HG03520 (cell line): Measurements from ENCODE around the gene LRRN4CL.
"Not testable (repeated sequence)": the region's sequence is repeated elsewhere in the genome, so short reads cannot be mapped to it uniquely, and the experiment has no call there.

Experiments used
- ATAC-seq: cut with Tn5 transposase; IDR thresholded peaks from one replicate; pipeline ENCODE4 v1.9.1; 2021; ENCODE audit warnings: mild to moderate bottlenecking, moderate library complexity; ENCODE audit not compliant: unreplicated experiment

The LRRN4CL gene

DNA sequence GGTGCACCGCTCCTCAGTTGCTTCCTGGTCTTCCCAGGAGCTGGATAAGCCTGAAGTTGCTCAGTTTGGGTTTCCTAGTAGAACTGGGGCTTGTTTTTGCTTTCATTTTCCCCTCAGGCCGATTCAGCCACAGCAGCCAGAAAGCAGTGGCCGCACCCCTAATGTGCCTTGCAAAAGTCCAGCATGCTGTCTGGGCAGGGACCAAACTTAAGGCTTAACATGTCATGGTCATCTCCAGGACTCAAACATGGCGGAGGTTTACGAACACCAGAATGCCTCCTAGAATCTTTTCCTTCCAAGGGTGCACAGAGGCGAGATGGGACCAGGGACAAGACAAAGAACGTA, 20.6 kb upstream of the LRRN4CL start:
- ATAC-seq, result no peak

DNA sequence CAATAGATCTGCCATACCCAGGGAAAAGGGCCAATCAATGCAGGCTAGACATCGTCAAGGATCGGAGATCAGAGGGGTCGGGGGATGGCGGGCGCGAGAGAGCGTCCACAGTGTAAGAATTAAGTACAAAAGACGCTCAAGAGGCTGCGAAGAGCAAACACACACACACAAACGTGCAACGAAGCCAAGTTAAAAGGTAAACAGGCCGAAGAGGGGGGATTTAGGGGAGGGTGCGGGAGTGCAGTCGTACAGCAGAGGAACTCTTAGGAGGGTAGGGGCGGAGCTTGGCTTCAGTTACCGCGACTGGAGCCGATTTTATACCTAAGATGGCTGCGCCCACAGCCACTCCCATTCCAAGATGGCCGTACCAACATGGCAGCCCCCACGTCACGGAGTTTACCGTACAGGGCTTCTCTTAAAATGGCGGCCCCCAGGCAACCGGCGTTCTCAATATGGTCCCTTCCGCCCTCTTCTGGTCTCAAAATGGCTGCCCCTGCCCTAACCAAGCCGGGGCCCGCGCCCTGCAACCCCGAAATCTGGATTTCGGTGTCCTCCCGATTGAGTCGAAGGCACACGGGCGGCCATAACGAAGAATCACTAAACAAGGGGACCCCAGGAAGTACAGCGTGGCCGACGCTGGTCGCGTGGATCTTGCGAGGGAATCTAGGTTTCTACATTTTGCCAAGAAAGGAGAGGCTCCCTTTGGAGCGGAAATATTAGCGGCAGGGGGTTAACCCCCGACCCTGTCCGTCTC, 20.1 kb upstream of the LRRN4CL start:
- peak; percentile 66 for ATAC-seq

- no peak for ATAC-seq
Measured at GRCh38 chr11:62708793-62709192, 19.5 kb upstream of the LRRN4CL start.

DNA sequence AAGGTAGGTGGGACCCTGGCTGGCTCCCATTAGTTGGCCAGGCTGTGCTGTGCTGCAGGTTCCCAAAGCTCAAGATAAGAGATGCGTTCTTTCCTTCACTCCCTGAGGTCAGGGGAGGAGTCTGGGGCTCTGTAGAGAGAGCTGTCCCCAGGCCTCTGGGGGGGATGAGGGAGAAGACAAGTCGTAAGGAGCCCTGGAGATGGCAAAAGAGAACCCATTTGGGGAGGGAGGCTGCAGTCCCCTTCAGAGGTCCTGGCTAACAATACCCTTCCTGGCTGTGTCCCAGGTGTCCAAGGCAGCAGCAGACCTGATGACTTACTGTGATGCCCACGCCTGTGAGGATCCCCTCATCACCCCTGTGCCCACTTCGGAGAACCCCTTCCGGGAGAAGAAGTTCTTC, 19.1 kb upstream of the LRRN4CL start:
- no peak for ATAC-seq

- ATAC-seq, result no peak
Measured at GRCh38 chr11:62707277-62707861, 18.0 kb upstream of the LRRN4CL start, which contains the start of the genes BSCL2 and GNG3. Gene BSCL2, minus strand, starts transcription at chr11:62707424. Its CDS starts 229 bp downstream, at chr11:62707195. Gene GNG3, plus strand, starts transcription at chr11:62707676. Its CDS starts 620 bp downstream, at chr11:62708296.

DNA sequence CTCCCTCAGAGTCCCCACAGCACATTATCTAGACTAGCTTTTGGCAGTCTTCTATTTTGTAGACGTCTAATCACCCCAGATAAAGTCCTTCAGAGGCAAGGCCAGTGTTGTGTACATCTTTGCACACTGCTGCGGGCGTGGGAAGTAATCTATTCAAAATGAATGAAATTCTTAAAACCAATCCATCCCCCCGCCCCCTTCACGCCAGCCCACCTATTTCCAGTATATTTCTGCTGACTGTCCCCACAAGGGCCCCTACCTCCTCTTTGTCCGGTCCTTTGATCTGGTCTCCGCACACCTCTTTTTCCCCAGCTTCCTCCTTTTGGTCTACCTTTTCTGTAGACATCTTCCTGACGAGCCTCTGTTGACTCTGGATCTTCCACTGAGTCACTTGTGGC, 17.5 kb upstream of the LRRN4CL start:
- ATAC-seq, result no peak

GRCh38 chr11:62705880-62706849, 16.8 kb upstream of the LRRN4CL start:
- peak; percentile 52 for ATAC-seq

- ATAC-seq, result no peak
Measured at GRCh38 chr11:62705413-62705812, 16.1 kb upstream of the LRRN4CL start.

- not testable (repeated sequence) for ATAC-seq
Measured at GRCh38 chr11:62703921-62704320, 14.6 kb upstream of the LRRN4CL start.

DNA sequence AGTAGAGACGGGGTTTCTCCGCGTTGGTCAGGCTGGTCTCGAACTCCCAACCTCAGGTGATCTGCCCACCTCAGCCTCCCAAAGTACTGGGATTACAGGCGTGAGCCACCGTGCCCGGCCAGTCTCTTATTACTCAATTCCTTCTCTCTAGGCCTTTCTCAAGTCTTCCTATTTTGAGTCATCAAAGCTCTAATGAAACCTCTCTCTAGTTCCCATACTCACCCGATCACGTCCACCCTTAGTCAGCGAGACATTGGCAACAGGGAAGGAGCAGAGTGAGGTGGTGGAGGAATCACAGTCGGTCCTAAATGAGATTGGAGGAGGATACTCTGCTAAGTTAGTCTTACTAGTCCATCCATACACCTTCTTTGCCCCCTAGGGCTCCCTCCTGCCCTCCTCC, 12.9 kb upstream of the LRRN4CL start:
- no peak for ATAC-seq

- no peak for ATAC-seq
Measured at GRCh38 chr11:62694455-62695167, 5.3 kb upstream of the LRRN4CL start.

GRCh38 chr11:62693624-62694023, 4.3 kb upstream of the LRRN4CL start:
- ATAC-seq, result not testable (repeated sequence)

- ATAC-seq, result no peak
Measured at GRCh38 chr11:62688491-62688890, 839 bp downstream of the LRRN4CL start.

DNA sequence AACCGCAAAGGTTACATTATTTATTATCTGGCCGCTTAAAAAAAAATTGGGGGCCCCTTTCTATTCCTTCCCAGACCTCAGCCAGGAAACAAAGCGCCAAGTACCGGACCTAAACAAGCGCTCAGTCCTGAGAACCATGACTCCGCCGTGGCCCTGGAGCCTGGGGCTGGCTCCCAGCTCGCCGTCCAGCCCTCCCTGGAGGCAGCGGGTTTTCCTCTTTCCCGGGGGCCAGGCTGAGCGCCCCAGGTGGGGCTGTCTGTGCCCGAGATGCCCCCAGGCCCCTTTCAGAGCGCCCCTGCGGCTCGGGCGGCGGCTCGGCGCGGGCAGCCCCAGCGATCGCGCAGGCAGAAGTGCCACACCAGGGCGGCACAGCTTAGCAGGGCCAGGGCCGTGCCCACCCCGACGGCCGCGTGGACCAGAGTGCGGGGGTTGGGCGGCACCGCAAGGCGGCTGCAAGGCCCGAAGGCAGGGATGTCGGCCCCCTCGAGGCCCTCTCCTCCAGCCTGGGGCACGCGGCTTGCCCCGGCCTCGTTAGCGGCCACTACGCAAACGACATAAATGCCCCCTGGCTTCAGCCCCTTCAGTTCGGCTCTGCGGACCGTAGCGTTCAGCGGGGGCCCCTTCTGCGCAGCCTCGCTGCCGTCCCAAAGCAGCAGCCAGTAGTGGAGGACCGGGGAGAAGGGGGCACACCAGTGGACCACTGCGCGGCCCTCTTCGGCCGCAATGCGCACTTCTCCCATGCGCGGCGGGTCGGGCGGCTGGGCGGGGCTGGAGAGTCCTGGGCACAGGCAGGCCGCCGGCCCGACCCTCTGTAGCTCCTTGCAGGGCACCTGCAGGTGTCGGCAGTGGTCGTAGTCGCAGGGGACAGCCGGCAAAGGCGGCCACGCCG, 1.6 kb downstream of the LRRN4CL start:
- ATAC-seq, result no peak

- no peak for ATAC-seq
Measured at GRCh38 chr11:62682518-62682917, 6.8 kb downstream of the LRRN4CL start.

- peak; percentile 50 for ATAC-seq
Measured at GRCh38 chr11:62680825-62681240, 8.5 kb downstream of the LRRN4CL start.

- peak; percentile 51 for ATAC-seq
Measured at GRCh38 chr11:62678770-62679696, 10.3 kb downstream of the LRRN4CL start, which contains the start of gene UBXN1. Gene UBXN1, minus strand, starts transcription at chr11:62679073. Its CDS starts 150 bp downstream, at chr11:62678923.

DNA sequence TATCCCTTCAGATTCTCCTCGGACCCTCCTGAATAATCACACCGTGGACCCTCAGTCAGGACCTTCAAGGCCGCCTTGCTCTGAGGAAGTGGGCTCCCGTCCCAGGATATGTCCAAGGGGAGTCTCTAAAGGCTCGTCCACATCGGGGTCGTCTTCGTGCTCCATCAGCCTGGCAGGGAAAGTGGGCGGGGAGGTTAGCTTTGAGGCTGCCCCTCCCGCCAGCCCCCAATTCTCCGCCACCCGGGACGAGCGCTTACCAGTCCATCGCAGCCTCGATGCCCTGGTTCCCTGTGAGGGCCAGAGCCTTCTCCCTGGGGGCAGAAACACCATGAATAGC, 10.9 kb downstream of the LRRN4CL start:
- no peak for ATAC-seq

DNA sequence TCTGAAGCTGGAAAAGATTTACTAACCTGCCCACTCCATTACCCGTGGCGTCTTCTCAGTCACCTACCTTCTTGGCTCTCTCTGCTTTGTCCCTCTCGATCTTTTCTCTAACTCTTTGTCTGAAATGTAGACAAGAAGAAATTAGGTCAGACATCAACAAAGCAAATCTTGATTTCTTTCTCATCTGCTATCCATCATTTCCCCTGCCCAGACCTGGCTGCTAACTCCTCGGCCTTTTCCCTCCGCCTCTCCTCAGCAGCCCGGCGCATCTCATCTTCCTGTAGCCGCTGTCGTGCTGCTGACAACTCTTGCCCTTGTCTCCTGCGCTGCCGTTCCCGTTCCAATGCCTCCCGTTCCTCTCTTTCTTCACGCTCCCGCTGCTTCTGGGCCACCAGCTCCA, 11.6 kb downstream of the LRRN4CL start:
- no peak for ATAC-seq
